T-helper 17 cell (primary cell): ENCODE measurements around the gene MYH6. TPM values are rescaled to one million over a fixed set of nuclear protein-coding genes. Genes with fewer than 3 reads are reported as not detected.
"Not testable (repeated sequence)": the region's sequence is repeated elsewhere in the genome, so short reads cannot be mapped to it uniquely, and the experiment has no call there.

Experiments
- ATAC-seq: fragments of 150-1000 bp; cut with Tn5 transposase; 2 replicates; pipeline ENCODE4 v1.10.0; 2021; ENCODE audit warnings: mild to moderate bottlenecking, moderate library complexity
- DNase-seq, 3 donors: peaks; one replicate each; pipeline versions ENCODE4 v3.0.0 to v3.0.0-alpha.2; 2020 to 2021
- H3K9me3 ChIP-seq: one replicate; pipeline ENCODE4 v1.7.0; 2013; ENCODE audit warnings: low read length, mild to moderate bottlenecking; ENCODE audit not compliant: control insufficient read depth, poor library complexity, severe bottlenecking
- H3K27ac Mint-ChIP-seq: one replicate; pipeline ENCODE4 v1.8.0; 2022; ENCODE audit warnings: mild to moderate bottlenecking, moderate library complexity, mixed read lengths
- H3K27me3 Mint-ChIP-seq: one replicate; pipeline ENCODE4 v1.8.0; 2022; ENCODE audit warnings: mixed read lengths
- H3K36me3 Mint-ChIP-seq: one replicate; pipeline ENCODE4 v1.8.0; 2022; ENCODE audit warnings: low read depth, mixed read lengths
- H3K4me1 Mint-ChIP-seq: one replicate; pipeline ENCODE4 v1.8.0; 2022; ENCODE audit warnings: mild to moderate bottlenecking, mixed read lengths
- H3K4me3 Mint-ChIP-seq: one replicate; pipeline ENCODE4 v1.8.0; 2022; ENCODE audit warnings: mild to moderate bottlenecking, moderate library complexity, mixed read lengths
- total RNA-seq, 4 donors: library from RNA in 2 of 4; stranded (reverse) in 2 of 4; gene quantifications; one replicate each; pipeline ENCODE4 v1.2.3 and lab custom pipeline; 2022 to 2026

MYH6 gene
- total RNA-seq, 2 donors from 2014 or later: not detected

GRCh38 chr14:23432102-23432925 lies 24.2 kb upstream of the MYH6 start:
- H3K27me3 Mint-ChIP-seq: peaks cover 42% of the 10 kb centered on the region
- peaks cover 10% of the 10 kb centered on the region for H3K4me1 Mint-ChIP-seq
- no peaks in the 10 kb centered on the region for H3K9me3 ChIP-seq
- no peaks in the 10 kb centered on the region for H3K36me3 Mint-ChIP-seq
- DNase-seq (peak in 1 of 3 donors; percentile 2), ATAC-seq (no peak)
- H3K4me3 Mint-ChIP-seq: no peak overlapping the region
- no peak overlapping the region for H3K27ac Mint-ChIP-seq

GRCh38 chr14:23431486-23431885 lies 23.4 kb upstream of the MYH6 start:
- H3K36me3 Mint-ChIP-seq: no peaks in the 10 kb centered on the region
- H3K4me1 Mint-ChIP-seq: peaks cover 10% of the 10 kb centered on the region
- no peak overlapping the region for H3K4me3 Mint-ChIP-seq
- peak in 1 of 3 donors; percentile 1 for DNase-seq
- no peaks in the 10 kb centered on the region for H3K9me3 ChIP-seq
- no peak overlapping the region for H3K27ac Mint-ChIP-seq
- ATAC-seq: no peak
- H3K27me3 Mint-ChIP-seq: peaks cover 42% of the 10 kb centered on the region

- H3K9me3 ChIP-seq: no peaks in the 10 kb centered on the region
- no peak for DNase-seq
- no peak for ATAC-seq
- H3K4me3 Mint-ChIP-seq: no peak overlapping the region
- peaks cover 10% of the 10 kb centered on the region for H3K4me1 Mint-ChIP-seq
- H3K27ac Mint-ChIP-seq: no peak overlapping the region
- H3K36me3 Mint-ChIP-seq: no peaks in the 10 kb centered on the region
- peaks cover 42% of the 10 kb centered on the region for H3K27me3 Mint-ChIP-seq
Observed at GRCh38 chr14:23430723-23431085, 22.6 kb upstream of the MYH6 start.

GRCh38 chr14:23430016-23430722 lies 22.1 kb upstream of the MYH6 start:
- Mint-ChIP-seq H3K36me3 (no peaks in the 10 kb centered on the region), H3K27me3 (peaks cover 38% of the 10 kb centered on the region), H3K4me3 (no peak overlapping the region), H3K4me1 (peaks cover 10% of the 10 kb centered on the region), H3K27ac (no peak overlapping the region)
- no peaks in the 10 kb centered on the region for H3K9me3 ChIP-seq
- peak in 1 of 3 donors; percentile 1 for DNase-seq
- no peak for ATAC-seq

GRCh38 chr14:23428686-23429495 lies 20.8 kb upstream of the MYH6 start:
- no peak overlapping the region for H3K4me3 Mint-ChIP-seq
- H3K27me3 Mint-ChIP-seq: peaks cover 35% of the 10 kb centered on the region
- no peak for DNase-seq
- ATAC-seq: no peak
- H3K9me3 ChIP-seq: no peaks in the 10 kb centered on the region
- H3K36me3 Mint-ChIP-seq: peaks cover under 1% of the 10 kb centered on the region
- no peak overlapping the region for H3K27ac Mint-ChIP-seq
- peaks cover 11% of the 10 kb centered on the region for H3K4me1 Mint-ChIP-seq

- peaks cover 16% of the 10 kb centered on the region for H3K27me3 Mint-ChIP-seq
- H3K4me1 Mint-ChIP-seq, H3K27ac Mint-ChIP-seq, DNase-seq, H3K36me3 Mint-ChIP-seq, H3K9me3 ChIP-seq, ATAC-seq, H3K4me3 Mint-ChIP-seq: not testable (repeated sequence)
Observed at GRCh38 chr14:23425798-23426197, 17.7 kb upstream of the MYH6 start.

- DNase-seq (no peak), ATAC-seq (no peak)
- Mint-ChIP-seq H3K27ac (no peak overlapping the region), H3K27me3 (peaks cover 13% of the 10 kb centered on the region), H3K4me1 (peaks cover 2% of the 10 kb centered on the region), H3K36me3 (peaks cover 2% of the 10 kb centered on the region), H3K4me3 (no peak overlapping the region)
- H3K9me3 ChIP-seq: no peaks in the 10 kb centered on the region
Observed at GRCh38 chr14:23425169-23425568, 17.1 kb upstream of the MYH6 start.

GRCh38 chr14:23423657-23424056 lies 15.6 kb upstream of the MYH6 start:
- ATAC-seq (no peak), DNase-seq (no peak)
- Mint-ChIP-seq H3K4me1 (peaks cover 2% of the 10 kb centered on the region), H3K27me3 (peaks cover 22% of the 10 kb centered on the region), H3K4me3 (no peak overlapping the region), H3K27ac (no peak overlapping the region), H3K36me3 (peaks cover 2% of the 10 kb centered on the region)
- no peaks in the 10 kb centered on the region for H3K9me3 ChIP-seq

GRCh38 chr14:23421594-23421993 lies 13.5 kb upstream of the MYH6 start:
- H3K27me3 Mint-ChIP-seq: peaks cover 31% of the 10 kb centered on the region
- no peak for DNase-seq
- H3K27ac Mint-ChIP-seq: no peak overlapping the region
- H3K36me3 Mint-ChIP-seq: peaks cover 2% of the 10 kb centered on the region
- no peak overlapping the region for H3K4me3 Mint-ChIP-seq
- no peak for ATAC-seq
- H3K4me1 Mint-ChIP-seq: peaks cover 2% of the 10 kb centered on the region
- H3K9me3 ChIP-seq: no peaks in the 10 kb centered on the region

- H3K9me3 ChIP-seq, H3K36me3 Mint-ChIP-seq, H3K4me1 Mint-ChIP-seq, H3K27ac Mint-ChIP-seq, DNase-seq, ATAC-seq: not testable (repeated sequence)
- Mint-ChIP-seq H3K4me3 (peak overlapping the region; percentile 43), H3K27me3 (peaks cover 45% of the 10 kb centered on the region)
Observed at GRCh38 chr14:23419646-23420045, 11.6 kb upstream of the MYH6 start.

GRCh38 chr14:23418021-23418420 lies 9.9 kb upstream of the MYH6 start:
- Mint-ChIP-seq H3K4me3 (no peak overlapping the region), H3K27ac (no peak overlapping the region), H3K36me3 (no peaks in the 10 kb centered on the region), H3K4me1 (peaks cover 3% of the 10 kb centered on the region), H3K27me3 (peaks cover 53% of the 10 kb centered on the region)
- H3K9me3 ChIP-seq: no peaks in the 10 kb centered on the region
- ATAC-seq (no peak), DNase-seq (no peak)

GRCh38 chr14:23417269-23417668 lies 9.2 kb upstream of the MYH6 start:
- H3K27me3 Mint-ChIP-seq: peaks cover 58% of the 10 kb centered on the region
- not testable (repeated sequence) for H3K4me3 Mint-ChIP-seq, H3K36me3 Mint-ChIP-seq, DNase-seq, H3K27ac Mint-ChIP-seq, H3K9me3 ChIP-seq, H3K4me1 Mint-ChIP-seq, ATAC-seq

GRCh38 chr14:23416801-23417200 lies 8.7 kb upstream of the MYH6 start:
- DNase-seq: no peak
- peaks cover 3% of the 10 kb centered on the region for H3K4me1 Mint-ChIP-seq
- H3K27ac Mint-ChIP-seq: no peak overlapping the region
- no peaks in the 10 kb centered on the region for H3K36me3 Mint-ChIP-seq
- no peak overlapping the region for H3K4me3 Mint-ChIP-seq
- H3K27me3 Mint-ChIP-seq: peaks cover 61% of the 10 kb centered on the region
- no peak for ATAC-seq
- H3K9me3 ChIP-seq: no peaks in the 10 kb centered on the region
